ENCODE results near the gene EDA. TPM values are rescaled to one million over a fixed set of nuclear protein-coding genes. Genes with fewer than 3 reads are reported as not detected.

EDA gene
- total RNA-seq, 1 experiment from 2014 or later = 0.15 TPM

DNA sequence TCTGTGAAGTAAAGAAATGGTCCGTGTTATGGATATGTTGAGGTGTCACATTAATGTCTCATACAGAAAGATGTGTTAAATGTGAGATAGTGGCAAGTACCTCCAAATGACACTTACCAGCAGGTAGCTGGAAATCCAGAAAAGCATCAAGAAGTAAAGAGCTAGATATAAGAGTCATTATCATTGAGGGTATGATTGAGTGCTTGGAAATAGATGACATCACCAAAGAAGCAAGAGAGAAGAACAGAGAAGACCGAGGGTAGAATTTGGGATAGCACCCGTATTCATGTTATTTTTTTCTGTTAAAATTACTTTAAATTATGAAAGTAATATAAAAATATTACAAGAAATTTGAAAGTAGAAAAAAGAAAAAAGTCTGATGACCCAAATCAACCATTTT is 15.7 kb upstream of the EDA start:
- ChIA-PET CTCF (no interaction called here), POLR2A (ENCODE audit: unreplicated experiment) (no interaction called here)
- no peak for ATAC-seq
- Histone ChIP-seq H3K9me2 (replicated peaks; ENCODE audit: low read length) (no peaks in the 10 kb centered on the region), H3K4me3 (ENCODE audit: low read length) (no peak overlapping the region), H3K9me3 (ENCODE audit: low read length) (no peaks in the 10 kb centered on the region), H3K79me2 (ENCODE audit: low read length) (no peaks in the 10 kb centered on the region), H3K9ac (ENCODE audit: low read length) (no peak overlapping the region), H2AFZ (ENCODE audit: low read length) (no peak overlapping the region), H3K27ac (ENCODE audit: low read length) (no peak overlapping the region), H3K27me3 (ENCODE audit: low read length) (no peaks in the 10 kb centered on the region), H3K4me2 (ENCODE audit: low read length) (no peak overlapping the region), H3K4me1 (ENCODE audit: insufficient read depth, low read length) (no peaks in the 10 kb centered on the region), H4K20me1 (ENCODE audit: low read length) (no peaks in the 10 kb centered on the region), H3K36me3 (ENCODE audit: low read depth, low read length) (no peaks in the 10 kb centered on the region), H3F3A (ENCODE audit: low read length, unreplicated experiment) (no peaks in the 10 kb centered on the region)
- intact Hi-C loops (cut with micrococcal nuclease) = no loop called here
- DNase-seq = no peak
- TF ChIP-seq EZH2phosphoT487 (IDR thresholded peaks at IDR 0.05; ENCODE audit: borderline replicate concordance, low read length) (no peak), EZH2 (IDR thresholded peaks at IDR 0.05; ENCODE audit: low read length, unreplicated experiment) (no peak)
- TF ChIP-seq, protein P1, sequence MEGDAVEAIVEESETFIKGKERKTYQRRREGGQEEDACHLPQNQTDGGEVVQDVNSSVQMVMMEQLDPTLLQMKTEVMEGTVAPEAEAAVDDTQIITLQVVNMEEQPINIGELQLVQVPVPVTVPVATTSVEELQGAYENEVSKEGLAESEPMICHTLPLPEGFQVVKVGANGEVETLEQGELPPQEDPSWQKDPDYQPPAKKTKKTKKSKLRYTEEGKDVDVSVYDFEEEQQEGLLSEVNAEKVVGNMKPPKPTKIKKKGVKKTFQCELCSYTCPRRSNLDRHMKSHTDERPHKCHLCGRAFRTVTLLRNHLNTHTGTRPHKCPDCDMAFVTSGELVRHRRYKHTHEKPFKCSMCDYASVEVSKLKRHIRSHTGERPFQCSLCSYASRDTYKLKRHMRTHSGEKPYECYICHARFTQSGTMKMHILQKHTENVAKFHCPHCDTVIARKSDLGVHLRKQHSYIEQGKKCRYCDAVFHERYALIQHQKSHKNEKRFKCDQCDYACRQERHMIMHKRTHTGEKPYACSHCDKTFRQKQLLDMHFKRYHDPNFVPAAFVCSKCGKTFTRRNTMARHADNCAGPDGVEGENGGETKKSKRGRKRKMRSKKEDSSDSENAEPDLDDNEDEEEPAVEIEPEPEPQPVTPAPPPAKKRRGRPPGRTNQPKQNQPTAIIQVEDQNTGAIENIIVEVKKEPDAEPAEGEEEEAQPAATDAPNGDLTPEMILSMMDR (conservative IDR thresholded peaks at IDR 0.05; ENCODE audit: low read depth, low read length) = no peak
- no TSS peak for BruUV-seq (replicated peaks)

DNA sequence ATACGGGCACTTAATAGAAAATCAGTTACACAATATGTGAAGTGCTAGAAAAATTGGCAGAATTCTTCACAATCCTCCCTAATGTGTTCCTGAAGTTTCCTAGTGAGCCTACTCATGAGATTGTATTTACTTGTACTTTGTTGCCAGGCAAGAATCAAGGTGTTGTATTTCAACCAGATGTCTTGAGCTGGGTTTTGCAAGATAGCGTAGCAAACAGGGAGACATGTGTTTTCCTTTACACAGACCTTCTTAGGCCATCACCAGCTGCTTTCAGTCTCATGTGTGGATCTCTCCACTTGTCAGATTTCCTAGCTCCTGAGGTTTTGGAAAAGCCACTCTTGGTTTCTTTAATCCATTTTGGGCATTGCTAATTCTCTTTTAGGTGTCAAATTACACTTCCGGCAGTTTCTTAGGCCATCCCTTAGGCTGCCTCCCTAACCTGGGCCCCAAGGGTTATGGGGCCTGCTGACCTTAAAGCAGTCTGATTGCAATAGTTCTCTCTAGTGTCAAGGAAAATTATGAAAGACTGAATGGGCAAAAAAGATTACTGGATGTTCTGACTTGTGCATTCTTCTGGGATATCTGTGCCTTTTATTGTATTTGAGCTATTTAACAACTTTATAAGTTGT is 12.2 kb upstream of the EDA start:
- ATAC-seq (no peak), DNase-seq (no peak)
- H3F3A ChIP-seq (ENCODE audit: low read length, unreplicated experiment) = no peaks in the 10 kb centered on the region
- ChIA-PET POLR2A (ENCODE audit: unreplicated experiment) (no interaction called here), CTCF (no interaction called here)
- no peak overlapping the region for H3K27ac ChIP-seq (ENCODE audit: low read length)
- H3K27me3 ChIP-seq (ENCODE audit: low read length) = no peaks in the 10 kb centered on the region
- intact Hi-C loops (cut with micrococcal nuclease) = no loop called here
- H3K9ac ChIP-seq (ENCODE audit: low read length) = no peak overlapping the region
- no TSS peak for BruUV-seq (replicated peaks)
- H3K36me3 ChIP-seq (ENCODE audit: low read depth, low read length) = no peaks in the 10 kb centered on the region
- H2AFZ ChIP-seq (ENCODE audit: low read length) = no peak overlapping the region
- no peaks in the 10 kb centered on the region for H3K9me2 ChIP-seq (replicated peaks; ENCODE audit: low read length)
- no peaks in the 10 kb centered on the region for H3K79me2 ChIP-seq (ENCODE audit: low read length)
- no peaks in the 10 kb centered on the region for H3K4me1 ChIP-seq (ENCODE audit: insufficient read depth, low read length)
- TF ChIP-seq EZH2 (IDR thresholded peaks at IDR 0.05; ENCODE audit: low read length, unreplicated experiment) (no peak), EZH2phosphoT487 (IDR thresholded peaks at IDR 0.05; ENCODE audit: borderline replicate concordance, low read length) (no peak)
- TF ChIP-seq, protein P1 (conservative IDR thresholded peaks at IDR 0.05; ENCODE audit: low read depth, low read length) = no peak
- no peak overlapping the region for H3K4me2 ChIP-seq (ENCODE audit: low read length)
- no peak overlapping the region for H3K4me3 ChIP-seq (ENCODE audit: low read length)
- H4K20me1 ChIP-seq (ENCODE audit: low read length) = no peaks in the 10 kb centered on the region
- H3K9me3 ChIP-seq (ENCODE audit: low read length) = no peaks in the 10 kb centered on the region

DNA sequence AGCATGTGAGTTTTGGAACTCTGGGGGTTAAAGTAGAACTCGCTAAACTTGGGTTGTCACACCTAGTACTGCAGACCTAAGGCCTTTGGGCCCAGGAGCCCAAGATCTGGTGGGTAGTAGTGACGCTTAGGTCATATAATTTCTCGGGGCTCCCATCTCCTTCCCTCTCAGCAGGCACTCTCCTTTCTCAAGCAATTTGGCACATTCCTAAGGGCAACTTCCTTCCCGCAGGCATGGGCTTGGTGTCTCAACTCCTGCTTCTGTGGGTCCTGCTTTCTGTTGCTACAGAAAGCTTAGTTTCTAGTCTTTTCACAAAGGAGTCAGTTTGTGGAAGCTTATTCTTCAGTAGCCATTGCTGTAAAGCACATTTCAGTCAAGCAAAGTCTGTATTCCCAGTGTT is 10.4 kb upstream of the EDA start:
- no peaks in the 10 kb centered on the region for H3K79me2 ChIP-seq (ENCODE audit: low read length)
- no peak for DNase-seq
- intact Hi-C loops (cut with micrococcal nuclease) = no loop called here

More for the DNA sequence above, 10.4 kb upstream of the EDA start:
- Histone ChIP-seq H3K4me3 (ENCODE audit: low read length) (no peak overlapping the region), H3K4me2 (ENCODE audit: low read length) (no peak overlapping the region), H3K9me3 (ENCODE audit: low read length) (no peaks in the 10 kb centered on the region), H3K36me3 (ENCODE audit: low read depth, low read length) (no peaks in the 10 kb centered on the region), H3K9ac (ENCODE audit: low read length) (no peak overlapping the region), H3K4me1 (ENCODE audit: insufficient read depth, low read length) (no peaks in the 10 kb centered on the region), H3F3A (ENCODE audit: low read length, unreplicated experiment) (no peaks in the 10 kb centered on the region), H4K20me1 (ENCODE audit: low read length) (no peaks in the 10 kb centered on the region), H3K27ac (ENCODE audit: low read length) (no peak overlapping the region), H3K27me3 (ENCODE audit: low read length) (no peaks in the 10 kb centered on the region), H2AFZ (ENCODE audit: low read length) (no peak overlapping the region), H3K9me2 (replicated peaks; ENCODE audit: low read length) (no peaks in the 10 kb centered on the region)
- POLR2A ChIA-PET (ENCODE audit: unreplicated experiment) = no interaction called here
- no TSS peak for BruUV-seq (replicated peaks)
- no peak for TF ChIP-seq EZH2 (IDR thresholded peaks at IDR 0.05; ENCODE audit: low read length, unreplicated experiment)
- no peak for TF ChIP-seq EZH2phosphoT487 (IDR thresholded peaks at IDR 0.05; ENCODE audit: borderline replicate concordance, low read length)
- TF ChIP-seq, protein P1 (conservative IDR thresholded peaks at IDR 0.05; ENCODE audit: low read depth, low read length) = no peak
- ATAC-seq = no peak
- CTCF ChIA-PET = no interaction called here

All from PC-3 (cell line).